Fibroblast of lung (primary cell): ENCODE measurements around the gene TOMT.

Source experiments
- EZH2 ChIP-seq: IDR thresholded peaks from 2 replicates; pipeline ENCODE4 v1.5.1; 2012; ENCODE audit warnings: low read length, control low read depth, mild to moderate bottlenecking; ENCODE audit errors: missing control alignments
- TF ChIP-seq, protein P1 (sequence below), 2 donors: IDR thresholded peaks in 1 of 2; conservative IDR thresholded peaks in 1 of 2; 1 replicate in 1 of 2; 2 replicates in 1 of 2; pipeline ENCODE4 v1.5.1; 2011 to 2012; ENCODE audit warnings: low read length in 2 of 2, control low read depth in 1 of 2, inconsistent platforms in 1 of 2, low read depth in 1 of 2, mild to moderate bottlenecking in 1 of 2

DNA sequence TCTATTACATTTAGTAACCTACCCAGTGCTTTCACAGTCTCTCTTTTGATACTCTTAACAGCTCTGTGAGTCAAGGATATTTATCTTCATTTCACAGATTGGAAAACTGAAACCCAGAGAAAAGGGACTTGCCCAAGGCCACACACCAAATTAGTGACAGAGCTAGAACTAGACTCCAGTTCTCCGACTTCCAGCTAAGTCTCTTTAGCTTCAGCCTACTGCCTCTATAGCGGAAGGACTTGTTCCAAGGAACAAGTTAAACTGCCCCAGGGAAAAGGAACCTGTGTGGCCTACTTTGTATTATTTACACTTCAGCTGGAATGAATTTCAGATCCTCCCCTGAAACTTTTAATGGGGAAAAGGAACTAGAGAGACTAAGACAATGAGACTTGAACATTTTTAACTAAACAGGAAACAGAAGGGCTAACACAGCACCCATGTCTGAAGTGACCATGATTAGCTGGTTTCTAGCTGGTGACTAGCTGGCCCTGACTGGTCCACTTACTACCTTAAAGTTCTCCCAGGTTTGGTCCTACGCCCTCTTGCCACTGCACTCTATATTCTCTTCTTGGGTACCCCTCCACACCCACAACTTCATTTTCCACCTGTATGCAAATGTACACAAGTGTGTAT is 23.8 kb upstream of the TOMT start:
- TF ChIP-seq, protein P1, sequence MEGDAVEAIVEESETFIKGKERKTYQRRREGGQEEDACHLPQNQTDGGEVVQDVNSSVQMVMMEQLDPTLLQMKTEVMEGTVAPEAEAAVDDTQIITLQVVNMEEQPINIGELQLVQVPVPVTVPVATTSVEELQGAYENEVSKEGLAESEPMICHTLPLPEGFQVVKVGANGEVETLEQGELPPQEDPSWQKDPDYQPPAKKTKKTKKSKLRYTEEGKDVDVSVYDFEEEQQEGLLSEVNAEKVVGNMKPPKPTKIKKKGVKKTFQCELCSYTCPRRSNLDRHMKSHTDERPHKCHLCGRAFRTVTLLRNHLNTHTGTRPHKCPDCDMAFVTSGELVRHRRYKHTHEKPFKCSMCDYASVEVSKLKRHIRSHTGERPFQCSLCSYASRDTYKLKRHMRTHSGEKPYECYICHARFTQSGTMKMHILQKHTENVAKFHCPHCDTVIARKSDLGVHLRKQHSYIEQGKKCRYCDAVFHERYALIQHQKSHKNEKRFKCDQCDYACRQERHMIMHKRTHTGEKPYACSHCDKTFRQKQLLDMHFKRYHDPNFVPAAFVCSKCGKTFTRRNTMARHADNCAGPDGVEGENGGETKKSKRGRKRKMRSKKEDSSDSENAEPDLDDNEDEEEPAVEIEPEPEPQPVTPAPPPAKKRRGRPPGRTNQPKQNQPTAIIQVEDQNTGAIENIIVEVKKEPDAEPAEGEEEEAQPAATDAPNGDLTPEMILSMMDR (conservative IDR thresholded peaks at IDR 0.05 in 1 of 2, IDR thresholded peaks at IDR 0.05 in 1 of 2; ENCODE audit: low read depth in 1 of 2, low read length in 2 of 2), result no peak
- TF ChIP-seq EZH2, result no peak
